ENCODE data around the gene PHKG2. TPM values are rescaled to one million over a fixed set of nuclear protein-coding genes. Genes with fewer than 3 reads are reported as not detected.

PHKG2 gene
- total and polyA plus RNA-seq, 7 experiments from 2014 or later = 33.2 to 57.8 (median 45.0) TPM

DNA sequence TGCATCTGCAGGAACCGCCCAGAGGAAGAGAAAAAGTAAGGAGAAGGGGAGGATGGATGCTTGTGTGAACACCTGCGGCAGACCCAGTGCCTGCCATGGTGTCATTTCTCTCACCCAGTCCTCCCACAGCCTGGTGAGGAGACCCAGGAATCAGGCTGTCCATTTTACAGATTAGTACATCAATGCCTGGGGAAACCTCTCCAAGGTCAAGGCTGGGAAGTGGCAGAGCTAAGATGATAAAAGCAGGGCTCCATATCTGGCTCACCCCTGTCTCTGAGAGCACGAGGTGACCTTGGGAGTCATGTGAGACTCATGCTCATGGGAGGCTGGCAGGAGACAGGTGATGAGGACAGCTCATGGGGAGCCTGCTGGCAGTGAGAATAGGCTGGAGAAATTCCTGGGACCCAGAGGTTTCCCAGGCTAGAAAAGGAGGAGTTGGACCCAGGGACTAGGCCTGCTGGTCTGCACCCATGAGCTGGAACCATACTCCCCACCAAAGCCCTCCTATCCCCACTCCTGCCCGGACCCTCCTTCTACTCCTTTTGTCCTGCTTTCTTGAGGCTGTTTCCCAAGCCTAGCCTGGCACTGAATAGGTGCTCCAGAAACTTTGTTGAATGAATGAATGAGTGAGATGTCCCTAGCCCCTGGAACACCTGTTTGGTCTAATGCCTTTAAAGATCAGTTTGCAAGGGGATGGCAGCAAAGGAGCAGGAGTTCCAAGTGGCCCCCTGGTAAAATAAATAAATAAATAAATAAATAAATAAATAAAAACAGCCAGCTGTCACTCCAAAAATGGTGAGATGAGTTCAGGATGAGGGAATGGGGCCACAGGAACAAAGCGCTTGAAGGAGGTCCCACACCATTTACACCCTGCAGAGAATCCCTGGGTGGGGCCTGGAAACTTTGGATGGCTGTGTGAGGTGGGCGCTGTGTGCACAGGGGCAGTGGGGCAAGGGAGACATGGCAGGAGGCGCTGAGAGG lies 37.2 kb downstream of the PHKG2 start:
- H3K4me3 Mint-ChIP-seq = peak overlapping the region; percentile 60 to 94 (median 82)
- no peak for ATAC-seq
- no peak for DNase-seq
- H3K27me3 Mint-ChIP-seq = peaks cover 0 to 42% (median 0%) of the 10 kb centered on the region in 5 donors
- Histone ChIP-seq H3K27ac (ENCODE audit: low read depth, low read length) (no peak overlapping the region), H3K4me1 (ENCODE audit: control insufficient read depth in 2 of 2, insufficient read depth in 2 of 2, low read length in 2 of 2) (peaks cover 7% of the 10 kb centered on the region in 2 donors), H3K4me3 (ENCODE audit: low read length) (no peak overlapping the region), H3K9me3 (ENCODE audit: control insufficient read depth in 2 of 3, low read length in 3 of 3) (no peaks in the 10 kb centered on the region), H3K27me3 (ENCODE audit: control insufficient read depth in 2 of 2, insufficient read depth in 2 of 2, low read length in 2 of 2) (peaks cover 0 to 7% of the 10 kb centered on the region in 2 donors), H3K36me3 (ENCODE audit: control insufficient read depth in 2 of 3, insufficient read depth in 3 of 3, low read length in 3 of 3) (peaks cover 0 to 28% (median 0%) of the 10 kb centered on the region in 3 experiments)
- H3K4me1 Mint-ChIP-seq = peaks cover 0 to 25% (median 22%) of the 10 kb centered on the region in 7 donors
- peaks cover 0 to 11% (median 4%) of the 10 kb centered on the region in 5 donors for H3K36me3 Mint-ChIP-seq
- ChIA-PET POLR2A (interaction anchor here (0.6 to 1.0 kb wide), 5 partner anchors 16 to 1849 kb away, joined by 3 to 4 read pairs (median 3); no protein-coding TSS in a partner anchor), CTCF (interaction anchor here (1.7 kb wide), 1 partner anchor 21 kb away, joined by 5 read pairs; no protein-coding TSS in a partner anchor)
- peak overlapping the region in 7 of 9 donors; percentile 8 to 66 (median 44) for H3K27ac Mint-ChIP-seq
- H3K9me3 Mint-ChIP-seq = peaks cover 0 to 2% (median 0%) of the 10 kb centered on the region in 11 donors
- intact Hi-C loops (cut with micrococcal nuclease) = loop anchor here in 1 of 2 donors (1.0 to 2.0 kb wide), 2 partner anchors 23 to 37 kb away; partner anchors contain the start of genes CFAP119, PHKG2 and RNF40

DNA sequence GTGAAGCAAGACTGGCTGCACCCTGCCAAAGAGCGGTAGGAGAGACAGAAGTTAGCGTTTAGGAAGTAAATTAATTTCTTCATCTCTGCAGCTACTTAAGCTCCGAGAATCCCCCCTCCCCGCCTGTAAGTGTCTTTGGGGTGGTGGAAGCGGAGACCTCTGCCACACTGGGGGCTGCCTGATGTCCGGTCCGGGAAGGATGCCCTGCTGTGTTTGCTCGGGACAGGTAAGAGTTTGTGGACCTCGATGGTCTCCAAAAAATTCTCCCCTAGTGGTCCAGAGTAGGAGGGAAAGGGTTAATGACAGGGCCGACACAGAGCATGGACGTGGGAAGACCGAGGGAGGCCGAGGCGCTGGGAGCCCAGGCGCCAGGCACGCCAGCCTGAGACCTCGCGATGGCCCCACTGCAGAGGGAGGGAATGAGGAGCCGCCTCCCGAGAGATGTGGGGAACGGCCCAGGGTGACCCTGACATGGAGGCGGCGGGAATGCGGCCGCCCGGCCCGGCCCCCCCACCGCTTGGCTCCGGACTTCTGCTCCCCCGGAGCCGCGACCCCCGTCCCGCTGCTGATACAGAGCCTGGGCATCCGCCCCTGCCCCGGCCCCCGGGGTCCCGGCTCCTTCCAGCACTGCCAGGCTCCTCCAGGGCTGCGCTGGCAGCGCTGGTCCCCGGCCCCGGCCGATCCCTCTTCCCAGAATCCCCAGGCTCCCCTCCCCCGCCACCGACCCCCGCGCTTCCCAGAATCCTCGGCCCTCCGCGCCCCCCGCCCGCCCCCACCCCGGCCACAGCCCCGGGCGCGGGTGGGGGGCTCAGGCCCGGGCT lies 38.1 kb downstream of the PHKG2 start:
- Mint-ChIP-seq H3K4me3 (peak overlapping the region; percentile 60 to 94 (median 82)), H3K27me3 (peaks cover 0 to 43% (median 0%) of the 10 kb centered on the region in 5 donors), H3K9me3 (peaks cover 0 to 2% (median 0%) of the 10 kb centered on the region in 11 donors), H3K27ac (peak overlapping the region in 5 of 9 donors; percentile 8 to 62 (median 44)), H3K36me3 (peaks cover 0 to 11% (median 4%) of the 10 kb centered on the region in 5 donors), H3K4me1 (peaks cover 0 to 25% (median 22%) of the 10 kb centered on the region in 7 donors)
- intact Hi-C loops (cut with micrococcal nuclease) = loop anchor here in 1 of 2 donors (1.0 to 2.0 kb wide), 2 partner anchors 24 to 38 kb away; partner anchors contain the start of genes CFAP119, PHKG2 and RNF40
- Histone ChIP-seq H3K27ac (ENCODE audit: low read depth, low read length) (peak overlapping the region; percentile 68), H3K36me3 (ENCODE audit: control insufficient read depth in 2 of 3, insufficient read depth in 3 of 3, low read length in 3 of 3) (peaks cover 0 to 28% (median 0%) of the 10 kb centered on the region in 3 experiments), H3K9me3 (ENCODE audit: control insufficient read depth in 2 of 3, low read length in 3 of 3) (no peaks in the 10 kb centered on the region), H3K27me3 (ENCODE audit: control insufficient read depth in 2 of 2, insufficient read depth in 2 of 2, low read length in 2 of 2) (peaks cover 0 to 7% of the 10 kb centered on the region in 2 donors), H3K4me1 (ENCODE audit: control insufficient read depth in 2 of 2, insufficient read depth in 2 of 2, low read length in 2 of 2) (peaks cover 7% of the 10 kb centered on the region in 2 donors), H3K4me3 (ENCODE audit: low read length) (no peak overlapping the region)
- ChIA-PET CTCF (interaction anchor here (1.7 kb wide), 1 partner anchor 20 kb away, joined by 5 read pairs; no protein-coding TSS in a partner anchor), POLR2A (interaction anchor here (0.6 to 1.3 kb wide), 9 partner anchors 17 to 1850 kb away, joined by 3 to 15 read pairs (median 3); no protein-coding TSS in a partner anchor)
- DNase-seq (no peak), ATAC-seq (peak; percentile 55)

DNA sequence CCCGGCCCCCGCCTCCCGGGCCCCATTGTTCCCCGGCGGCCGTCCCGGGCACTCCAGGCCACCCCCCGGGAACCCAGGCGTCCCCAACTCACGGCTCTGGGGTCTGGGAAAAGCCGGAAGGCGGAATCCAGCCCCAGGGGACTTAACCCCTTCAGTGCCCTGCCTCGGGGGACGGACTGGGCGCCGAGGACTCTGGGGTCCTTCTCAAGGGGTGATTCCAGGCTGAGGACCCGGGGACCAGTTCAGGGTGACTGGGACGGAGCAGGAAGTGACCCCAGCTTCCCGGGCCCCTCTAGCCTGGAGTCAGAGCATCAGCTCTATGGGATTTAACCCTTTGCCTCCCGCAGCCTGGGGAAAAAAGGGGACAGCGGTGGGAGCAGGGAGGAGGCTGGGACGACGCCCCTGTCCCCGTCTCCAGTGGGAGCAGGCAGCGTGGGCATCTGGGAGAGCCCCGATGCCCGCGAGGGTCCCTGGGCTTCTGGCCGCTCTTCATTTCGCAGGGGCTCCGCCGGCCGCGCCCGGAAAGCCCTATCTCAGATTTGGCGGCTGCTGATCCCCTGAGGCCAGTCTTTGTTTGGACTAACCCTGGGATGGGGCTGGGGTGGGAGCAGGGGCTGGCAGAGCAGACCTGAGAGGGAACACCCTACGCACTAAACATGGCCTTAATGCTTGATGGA lies 38.8 kb downstream of the PHKG2 start, which contains the start of gene ZNF629:
Gene ZNF629, minus strand, starts transcription at position 270 of the 677 bp plus-strand sequence. CDS start 2,723 bp downstream, outside the sequence.
- peak in 5 of 9 donors; percentile 32 to 42 (median 33) for DNase-seq
- POLR2A ChIA-PET = interaction anchor here (0.7 to 1.3 kb wide), 5 partner anchors 16 to 814 kb away, joined by 3 to 15 read pairs (median 3); no protein-coding TSS in a partner anchor
- intact Hi-C loops (cut with micrococcal nuclease) = loop anchor here in 1 of 2 donors (1.0 to 2.0 kb wide), 4 partner anchors 18 to 88 kb away; partner anchors contain the start of genes CFAP119, PHKG2 and RNF40

GRCh38 chr16:30787613-30788378 lies 39.6 kb downstream of the PHKG2 start:
- Mint-ChIP-seq H3K4me3 (peak overlapping the region; percentile 74 to 94 (median 88)), H3K9me3 (peaks cover 0 to 2% (median 0%) of the 10 kb centered on the region in 11 donors), H3K27me3 (peaks cover 0 to 43% (median 0%) of the 10 kb centered on the region in 5 donors), H3K4me1 (peaks cover 0 to 25% (median 22%) of the 10 kb centered on the region in 7 donors), H3K36me3 (peaks cover 0 to 8% (median 3%) of the 10 kb centered on the region in 5 donors), H3K27ac (peak overlapping the region in 5 of 9 donors; percentile 36 to 71 (median 46))
- H3K27ac ChIP-seq (ENCODE audit: low read depth, low read length) = no peak overlapping the region
- peaks cover 0 to 7% of the 10 kb centered on the region in 2 donors for H3K27me3 ChIP-seq (ENCODE audit: control insufficient read depth in 2 of 2, insufficient read depth in 2 of 2, low read length in 2 of 2)
- peaks cover 7% of the 10 kb centered on the region in 2 donors for H3K4me1 ChIP-seq (ENCODE audit: control insufficient read depth in 2 of 2, insufficient read depth in 2 of 2, low read length in 2 of 2)
- no peak for DNase-seq
- ATAC-seq = no peak
- ChIA-PET POLR2A (interaction anchor here (1.0 to 1.3 kb wide), 4 partner anchors 15 to 40 kb away, joined by 3 to 15 read pairs (median 4); no protein-coding TSS in a partner anchor), CTCF (interaction anchor here (0.7 kb wide), 1 partner anchor 17 kb away, joined by 3 read pairs; no protein-coding TSS in a partner anchor)
- H3K9me3 ChIP-seq (ENCODE audit: control insufficient read depth in 2 of 3, low read length in 3 of 3) = no peaks in the 10 kb centered on the region
- H3K4me3 ChIP-seq (ENCODE audit: low read length) = peak overlapping the region; percentile 60
- peaks cover 0 to 16% (median 0%) of the 10 kb centered on the region in 3 experiments for H3K36me3 ChIP-seq (ENCODE audit: control insufficient read depth in 2 of 3, insufficient read depth in 3 of 3, low read length in 3 of 3)
- intact Hi-C loops (cut with micrococcal nuclease) = loop anchor here in 1 of 2 donors (1.0 to 2.0 kb wide), 3 partner anchors 18 to 88 kb away; partner anchors contain the start of genes CFAP119 and RNF40

More for the DNA sequence above, 38.8 kb downstream of the PHKG2 start, which contains the start of gene ZNF629:
- CTCF ChIA-PET = interaction anchor here (0.7 kb wide), 1 partner anchor 18 kb away, joined by 3 read pairs; no protein-coding TSS in a partner anchor
- H3K27me3 ChIP-seq (ENCODE audit: control insufficient read depth in 2 of 2, insufficient read depth in 2 of 2, low read length in 2 of 2) = peaks cover 0 to 7% of the 10 kb centered on the region in 2 donors
- peaks cover 0 to 23% (median 0%) of the 10 kb centered on the region in 3 experiments for H3K36me3 ChIP-seq (ENCODE audit: control insufficient read depth in 2 of 3, insufficient read depth in 3 of 3, low read length in 3 of 3)
- H3K27me3 Mint-ChIP-seq = peaks cover 0 to 43% (median 0%) of the 10 kb centered on the region in 5 donors
- H3K4me3 Mint-ChIP-seq = peak within 1 kb of the TSS; percentile 74 to 94 (median 88)
- peak within 1 kb of the TSS; percentile 68 for H3K27ac ChIP-seq (ENCODE audit: low read depth, low read length)
- H3K4me1 Mint-ChIP-seq = peaks cover 0 to 25% (median 22%) of the 10 kb centered on the region in 7 donors
- H3K4me1 ChIP-seq (ENCODE audit: control insufficient read depth in 2 of 2, insufficient read depth in 2 of 2, low read length in 2 of 2) = peaks cover 7% of the 10 kb centered on the region in 2 donors
- peaks cover 0 to 2% (median 0%) of the 10 kb centered on the region in 11 donors for H3K9me3 Mint-ChIP-seq
- peak; percentile 70 for ATAC-seq
- no peaks in the 10 kb centered on the region for H3K9me3 ChIP-seq (ENCODE audit: control insufficient read depth in 2 of 3, low read length in 3 of 3)
- peaks cover 0 to 11% (median 4%) of the 10 kb centered on the region in 5 donors for H3K36me3 Mint-ChIP-seq
- peak within 1 kb of the TSS in 8 of 9 donors; percentile 8 to 85 (median 50) for H3K27ac Mint-ChIP-seq
- H3K4me3 ChIP-seq (ENCODE audit: low read length) = peak within 1 kb of the TSS; percentile 60

Measured in naive thymus-derived CD4-positive, alpha-beta T cell (primary cell).